B cell (primary cell): ENCODE data around the gene EFCAB13. TPM values are rescaled to one million over a fixed set of nuclear protein-coding genes. Genes with fewer than 3 reads are reported as not detected.

Source experiments
- ATAC-seq: fragments of 200-7000 bp; cut with Tn5 transposase; one replicate; pipeline ENCODE4 v1.10.0; 2021; ENCODE audit warnings: low read depth, mild to moderate bottlenecking, moderate number of reproducible peaks, moderate library complexity
- CTCF ChIA-PET: fragments of 350-600 bp; sonication (Branson Sonifier 250); formaldehyde crosslinking; loops from one replicate; lab custom pipeline; 2021; ENCODE audit warnings: antibody characterized with exemption, inconsistent platforms; lab: Charles Lee
- POLR2A ChIA-PET: fragments of 350-600 bp; sonication (Branson Sonifier 250); formaldehyde crosslinking; loops from one replicate; lab custom pipeline; 2021; ENCODE audit warnings: antibody characterized with exemption; lab: Charles Lee
- DNase-seq: peaks from one replicate; pipeline ENCODE4 v3.0.0; 2013
- H2AFZ ChIP-seq: 2 replicates; pipeline ENCODE4 v1.6.1; 2012; ENCODE audit warnings: mild to moderate bottlenecking, low read depth, low read length; ENCODE audit not compliant: insufficient read depth, poor library complexity, severe bottlenecking
- H3K27ac ChIP-seq, 2 donors: 1 replicate in 1 of 2; 2 replicates in 1 of 2; pipeline ENCODE4 v1.5.1; 2012 to 2013; ENCODE audit warnings: low read length in 2 of 2, mild to moderate bottlenecking in 2 of 2, moderate library complexity in 1 of 2
- H3K27me3 ChIP-seq, 4 experiments: fragments of 200-600 bp in 1 of 4; sonication (generic) in 1 of 4; replicated peaks in 1 of 4; 1 replicate in 2 of 4; 2 replicates in 2 of 4; pipeline versions ENCODE4 v1.6.1 to v1.7.0; 2013 to 2016; ENCODE audit warnings: low read length in 3 of 4, mild to moderate bottlenecking in 2 of 4, mixed read lengths in 1 of 4, moderate library complexity in 1 of 4; ENCODE audit not compliant: insufficient read depth in 4 of 4, control insufficient read depth in 3 of 4; ENCODE audit errors: control extremely low read depth in 1 of 4
- H3K36me3 ChIP-seq, 2 experiments: replicated peaks in 1 of 2; 1 replicate in 1 of 2; 2 replicates in 1 of 2; pipeline versions ENCODE4 v1.6.1 to v1.7.1; 2013; ENCODE audit warnings: low read length in 1 of 2; ENCODE audit not compliant: insufficient read depth in 2 of 2, control insufficient read depth in 1 of 2; ENCODE audit errors: control extremely low read depth in 1 of 2, extremely low read depth in 1 of 2
- H3K4me1 ChIP-seq, 2 donors: fragments of 200-600 bp in 1 of 2; sonication (generic) in 1 of 2; 1 replicate in 1 of 2; 2 replicates in 1 of 2; pipeline versions ENCODE4 v1.5.1 to v1.6.1; 2013 to 2017; ENCODE audit warnings: low read length in 2 of 2; ENCODE audit not compliant: control insufficient read depth in 2 of 2, insufficient read depth in 2 of 2
- H3K4me2 ChIP-seq: replicated peaks from 2 replicates; pipeline ENCODE3; 2012; ENCODE audit warnings: mild to moderate bottlenecking, low read depth, low read length; ENCODE audit not compliant: poor library complexity, severe bottlenecking
- H3K4me3 ChIP-seq, 5 experiments: fragments of 200-600 bp in 1 of 5; sonication (generic) in 1 of 5; 1 replicate in 3 of 5; 2 replicates in 2 of 5; pipeline versions ENCODE4 v1.5.1 to v1.7.0; 2011 to 2016; ENCODE audit warnings: low read length in 4 of 5, mild to moderate bottlenecking in 4 of 5, low read depth in 2 of 5, control low read depth in 1 of 5, moderate library complexity in 1 of 5; ENCODE audit not compliant: insufficient read depth in 1 of 5; ENCODE audit errors: control extremely low read depth in 1 of 5, extremely low read depth in 1 of 5
- H3K79me2 ChIP-seq: fragments of 200-600 bp; sonication (generic); one replicate; pipeline ENCODE4 v1.6.0; 2016; ENCODE audit warnings: low read length; ENCODE audit not compliant: control insufficient read depth, insufficient read depth
- H3K9ac ChIP-seq: fragments of 200-600 bp; sonication (generic); 2 replicates; pipeline ENCODE4 v1.6.1; 2017; ENCODE audit warnings: mild to moderate bottlenecking, low read length, moderate library complexity
- H3K9me3 ChIP-seq, 3 donors: one replicate each; pipeline versions ENCODE4 v1.6.1 to v1.7.1; 2013; ENCODE audit warnings: low read length in 2 of 3; ENCODE audit not compliant: control insufficient read depth in 2 of 3, insufficient read depth in 1 of 3; ENCODE audit errors: control extremely low read depth in 1 of 3
- H4K20me1 ChIP-seq: 2 replicates; pipeline ENCODE4 v1.6.0; 2012; ENCODE audit warnings: mild to moderate bottlenecking, low read length; ENCODE audit not compliant: insufficient read depth, control insufficient read depth, poor library complexity, severe bottlenecking
- H3K27ac Mint-ChIP-seq: one replicate; pipeline ENCODE4 v1.8.0; 2021; ENCODE audit warnings: mixed read lengths
- H3K27me3 Mint-ChIP-seq: one replicate; pipeline ENCODE4 v1.8.0; 2021; ENCODE audit warnings: mixed read lengths
- H3K4me1 Mint-ChIP-seq: one replicate; pipeline ENCODE4 v1.8.0; 2021; ENCODE audit warnings: mixed read lengths
- H3K4me3 Mint-ChIP-seq: one replicate; pipeline ENCODE4 v1.8.0; 2021; ENCODE audit warnings: mixed read lengths
- H3K9me3 Mint-ChIP-seq: one replicate; pipeline ENCODE4 v1.8.0; 2022; ENCODE audit warnings: mixed read lengths; ENCODE audit not compliant: insufficient read depth
- CTCF ChIP-seq: fragments of 200-600 bp; IDR thresholded peaks from one replicate; pipeline ENCODE4 v1.8.0; 2022; ENCODE audit warnings: antibody characterized with exemption, mild to moderate bottlenecking
- EZH2 ChIP-seq: IDR thresholded peaks from 2 replicates; pipeline ENCODE4 v1.6.1; 2012; ENCODE audit warnings: borderline replicate concordance, low read depth, mild to moderate bottlenecking, moderate library complexity, low read length; ENCODE audit not compliant: insufficient read depth, poor library complexity, severe bottlenecking
- WGBS: methylation state at CpG from one replicate; pipeline ENCODE4 v1.1.5; 2013; ENCODE audit warnings: missing lambda C conversion rate; ENCODE audit not compliant: insufficient coverage; 5-methylcytosine and 5-hydroxymethylcytosine counted together
- intact Hi-C: fragments of 100-400 bp; cut with micrococcal nuclease; formaldehyde crosslinking; loops from one replicate; pipeline ENCODE4 v1.10.0; 2022
- polyA minus RNA-seq: library from RNA; depleted of rRNA, polyadenylated mRNA; stranded (reverse); fragments of >200 nt; gene quantifications from 2 replicates; pipeline ENCODE4 v1.2.3, GENCODE V29; 2012
- polyA plus RNA-seq: library from polyadenylated mRNA; depleted of rRNA; stranded (reverse); fragments of >200 nt; gene quantifications from 2 replicates; pipeline ENCODE4 v1.2.3, GENCODE V29; 2012
- total RNA-seq, 2 donors: library from RNA; stranded (reverse); fragments of 120-200 nt in 1 of 2; gene quantifications; 1 replicate in 1 of 2; 2 replicates in 1 of 2; pipeline versions ENCODE4 v1.2.3 to v1.2.4, GENCODE V29; 2013 to 2022

Gene EFCAB13
- 86.5 and 88.4 TPM in 2 replicates for total RNA-seq
- 65.9 TPM for total RNA-seq (2013)
- 5.4 and 13.7 TPM in 2 replicates for polyA plus RNA-seq
- polyA minus RNA-seq = 7.8 and 16.2 TPM in 2 replicates

GRCh38 chr17:47323382-47324223 lies at the start of gene EFCAB13:
Gene EFCAB13 (plus strand): TSS chr17:47323955. CDS start chr17:47328354, 4,399 bp downstream.
- Mint-ChIP-seq H3K27me3 (no peaks in the 10 kb centered on the region), H3K4me1 (peaks cover 25% of the 10 kb centered on the region), H3K9me3 (no peaks in the 10 kb centered on the region), H3K4me3 (peak within 1 kb of the TSS; percentile 100), H3K27ac (peak within 1 kb of the TSS; percentile 99)
- intact Hi-C loops = loop anchor here (1.0 to 10.0 kb wide), 8 partner anchors 37 to 1129 kb away; partner anchors contain the start of genes CDC27, GOSR2 and KANSL1
- ATAC-seq = peak; percentile 81
- H3K27ac ChIP-seq = peak within 1 kb of the TSS; percentile 97 to 99
- ChIA-PET CTCF (interaction anchor here (0.8 to 4.9 kb wide), 5 partner anchors 8 to 123 kb away, joined by 3 to 37 read pairs (median 3); partner anchors contain the start of gene ITGB3), POLR2A (interaction anchor here (0.6 to 2.7 kb wide), 10 partner anchors 9 to 329 kb away, joined by 3 to 15 read pairs (median 4); partner anchors contain the start of gene KPNB1)
- peak; percentile 95 for DNase-seq
- H3K4me2 ChIP-seq = peak within 1 kb of the TSS; percentile 89
- H3K4me1 ChIP-seq = peaks cover 11 to 15% of the 10 kb centered on the region in 2 donors
- no peaks in the 10 kb centered on the region for H3K27me3 ChIP-seq
- H3K36me3 ChIP-seq = peaks cover 0 to 6% of the 10 kb centered on the region in 2 experiments
- TF ChIP-seq CTCF (peak; percentile 45), EZH2 (no peak)
- peak within 1 kb of the TSS; percentile 74 to 99 (median 91) for H3K4me3 ChIP-seq
- H4K20me1 ChIP-seq = no peaks in the 10 kb centered on the region
- peak within 1 kb of the TSS; percentile 95 for H2AFZ ChIP-seq
- peak within 1 kb of the TSS; percentile 82 for H3K9ac ChIP-seq
- peaks cover 0 to 4% (median 4%) of the 10 kb centered on the region in 3 donors for H3K9me3 ChIP-seq
- no peaks in the 10 kb centered on the region for H3K79me2 ChIP-seq
- under 1% methylated on average over 71 of the region's 72 CpGs for WGBS
